Measurements from ENCODE around the gene PREB.
A peak's percentile ranks its signal among the peaks of the same experiment; 100 is the strongest.
"Not testable (repeated sequence)": the region's sequence is repeated elsewhere in the genome, so short reads cannot be mapped to it uniquely, and the experiment has no call there.

Gene PREB

DNA sequence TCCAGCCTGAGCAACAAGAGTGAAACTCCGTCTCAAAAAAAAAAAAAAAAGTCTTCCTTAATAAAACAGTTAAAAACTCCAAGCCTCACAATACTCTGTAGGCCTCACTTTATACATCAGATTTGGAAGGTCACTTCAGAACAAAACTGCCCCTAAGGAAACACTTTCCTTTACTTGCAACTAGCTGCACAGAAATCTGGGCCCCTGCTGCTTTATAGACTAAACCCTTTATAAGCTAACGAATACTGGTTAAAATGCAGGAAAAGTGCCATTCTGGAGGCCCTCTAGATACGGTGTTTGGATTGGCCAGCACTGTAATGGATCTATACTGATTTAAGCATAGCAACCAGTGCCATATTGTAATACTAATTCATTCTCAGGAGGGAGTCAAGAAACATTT is 9.3 kb downstream of the PREB start:
- DNase-seq: no peak

DNA sequence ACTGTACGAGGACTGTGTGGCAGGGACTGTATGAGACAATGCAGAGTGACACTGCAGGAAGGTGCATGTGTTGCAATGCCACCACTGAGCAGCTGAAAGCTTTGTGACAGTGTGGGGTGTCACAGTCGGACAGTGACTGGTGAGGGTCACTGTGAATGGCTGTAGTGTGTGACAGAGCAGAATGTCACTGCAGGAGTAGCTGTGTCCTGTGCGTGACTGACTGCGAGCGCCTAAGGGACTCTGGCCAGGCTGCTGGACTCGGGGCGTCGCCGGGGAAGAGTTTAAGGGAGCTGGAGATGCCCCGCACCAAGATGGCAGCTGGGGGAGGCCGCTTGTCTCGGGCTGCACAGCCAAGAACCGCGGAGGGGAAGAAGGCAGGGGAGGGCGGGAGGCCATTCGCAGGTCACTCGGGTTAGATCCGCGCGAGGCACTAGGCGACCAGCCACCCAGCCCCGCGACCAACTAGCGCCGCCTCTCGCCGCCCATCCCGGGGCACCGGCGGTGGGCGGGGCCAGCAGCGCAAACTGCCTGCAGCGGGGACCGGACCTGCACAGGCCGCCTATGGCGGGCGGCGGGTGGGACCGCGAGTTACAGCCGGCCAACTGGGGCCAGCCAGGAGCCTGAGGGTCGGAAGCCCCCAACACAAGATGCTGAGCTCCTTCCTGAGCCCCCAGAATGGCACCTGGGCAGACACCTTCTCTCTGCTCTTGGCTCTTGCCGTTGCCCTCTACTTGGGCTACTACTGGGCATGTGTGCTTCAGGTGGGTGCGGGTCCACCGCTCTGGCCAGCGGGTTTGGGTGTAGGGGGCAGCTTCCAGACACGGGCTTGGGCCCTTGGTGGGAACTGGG is 10.9 kb downstream of the PREB start, which contains the start of gene ABHD1:
TSS of gene ABHD1 (plus strand) at position 514 of the 849 bp plus-strand sequence. CDS start at position 648, 134 bp downstream.
- DNase-seq: peak; percentile 48 to 52

- DNase-seq: no peak
Observed at GRCh38 chr2:27122791-27123190, 11.6 kb downstream of the PREB start.

- DNase-seq: no peak
Observed at GRCh38 chr2:27121906-27122305, 12.5 kb downstream of the PREB start.

DNA sequence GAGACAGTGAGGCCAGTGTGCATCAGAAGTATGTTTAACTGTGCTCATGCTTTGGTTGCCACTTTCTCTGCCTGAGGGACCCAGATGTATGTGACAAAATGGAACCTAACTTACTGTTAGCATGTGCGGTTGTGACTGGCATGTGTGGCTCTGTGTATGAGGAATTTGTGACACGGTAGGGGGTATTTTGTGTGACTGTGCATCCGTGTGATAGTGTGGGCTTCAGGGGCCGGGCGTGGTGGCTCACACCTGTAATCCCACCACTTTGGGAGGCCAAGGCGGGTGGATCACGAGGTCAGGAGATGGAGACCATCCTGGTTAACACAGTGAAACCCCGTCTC is 15.1 kb downstream of the PREB start:
- DNase-seq: not testable (repeated sequence)

DNA sequence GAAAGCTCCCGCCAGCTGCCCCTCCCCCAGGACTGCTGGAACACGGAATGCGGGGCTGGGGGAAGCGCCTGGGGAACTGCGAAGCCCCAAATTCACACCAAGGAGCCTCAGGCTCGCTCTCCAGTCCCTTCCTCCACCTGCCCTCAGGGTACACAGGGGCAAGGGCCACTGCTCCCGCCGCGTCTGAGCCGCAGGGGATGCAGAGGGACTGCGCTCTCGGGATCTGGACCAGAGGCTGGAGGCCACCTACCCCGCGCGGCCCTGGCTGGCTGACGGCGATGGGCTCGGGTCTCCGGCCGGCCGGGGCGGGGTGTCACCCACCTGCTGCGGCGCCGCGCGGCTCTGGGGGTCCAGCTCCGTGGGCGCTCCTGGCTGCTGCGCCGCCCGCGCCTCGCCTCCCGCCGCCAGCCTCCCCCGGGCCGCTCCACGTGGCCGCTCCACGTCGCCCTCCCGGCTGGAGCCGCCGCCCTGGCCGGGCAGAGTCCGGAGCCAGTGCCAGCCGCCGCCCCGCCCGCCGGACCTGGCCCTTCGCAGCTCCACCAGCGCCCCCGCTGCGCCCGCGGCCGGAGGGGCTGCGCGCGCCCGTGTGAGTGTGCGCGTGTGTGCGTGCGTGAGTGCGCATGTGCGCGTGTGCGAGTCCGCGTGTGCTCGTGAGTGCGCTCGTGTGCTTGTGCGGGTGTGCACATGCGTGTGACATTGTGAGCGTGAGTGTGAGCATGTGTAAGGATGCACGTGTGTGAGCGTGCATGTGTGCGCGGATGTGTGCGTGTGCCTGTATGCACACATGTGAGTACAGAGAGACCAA is 15.7 kb downstream of the PREB start, which contains the start of gene CGREF1:
TSS of gene CGREF1 (minus strand) at position 604 of the 805 bp plus-strand sequence. CDS start 14,762 bp downstream, outside the sequence.
- DNase-seq: no peak

- DNase-seq: no peak
Observed at GRCh38 chr2:27117995-27118524, 16.4 kb downstream of the PREB start.

GRCh38 chr2:27115519-27115918 is 18.9 kb downstream of the PREB start:
- no peak for DNase-seq

DNA sequence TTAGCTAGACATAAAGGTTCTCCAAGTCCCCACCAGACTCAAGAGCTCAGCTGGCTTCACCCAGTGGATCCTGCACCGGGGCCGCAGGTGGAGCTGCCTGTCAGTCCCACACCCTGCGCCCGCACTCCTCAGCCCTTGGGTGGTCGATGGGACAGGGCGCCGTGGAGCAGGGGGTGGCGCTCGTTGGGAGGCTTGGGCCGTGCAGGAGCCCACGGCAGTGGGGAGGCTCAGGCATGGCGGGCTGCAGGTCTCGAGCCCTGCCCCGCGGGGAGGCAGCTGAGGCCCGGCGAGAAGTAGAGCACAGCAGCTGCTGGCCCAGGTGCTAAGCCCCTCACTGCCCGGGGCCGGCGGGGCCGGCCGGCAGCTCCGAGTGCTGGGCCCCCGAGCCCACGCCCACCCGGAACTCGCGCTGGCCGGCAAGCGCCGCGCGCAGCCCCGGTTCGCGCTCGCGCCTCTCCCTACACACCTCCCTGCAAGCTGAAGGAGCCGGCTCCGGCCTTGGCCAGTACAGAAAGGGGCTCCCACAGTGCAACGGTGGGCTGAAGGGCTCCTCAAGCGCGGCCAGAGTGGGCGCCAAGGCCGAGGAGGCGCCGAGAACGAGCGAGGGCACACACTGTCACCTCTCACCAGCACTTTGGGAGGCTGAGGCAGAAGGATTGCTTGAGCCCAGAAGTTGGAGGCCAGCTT is 22.9 kb downstream of the PREB start:
- not testable (repeated sequence) for DNase-seq

DNA sequence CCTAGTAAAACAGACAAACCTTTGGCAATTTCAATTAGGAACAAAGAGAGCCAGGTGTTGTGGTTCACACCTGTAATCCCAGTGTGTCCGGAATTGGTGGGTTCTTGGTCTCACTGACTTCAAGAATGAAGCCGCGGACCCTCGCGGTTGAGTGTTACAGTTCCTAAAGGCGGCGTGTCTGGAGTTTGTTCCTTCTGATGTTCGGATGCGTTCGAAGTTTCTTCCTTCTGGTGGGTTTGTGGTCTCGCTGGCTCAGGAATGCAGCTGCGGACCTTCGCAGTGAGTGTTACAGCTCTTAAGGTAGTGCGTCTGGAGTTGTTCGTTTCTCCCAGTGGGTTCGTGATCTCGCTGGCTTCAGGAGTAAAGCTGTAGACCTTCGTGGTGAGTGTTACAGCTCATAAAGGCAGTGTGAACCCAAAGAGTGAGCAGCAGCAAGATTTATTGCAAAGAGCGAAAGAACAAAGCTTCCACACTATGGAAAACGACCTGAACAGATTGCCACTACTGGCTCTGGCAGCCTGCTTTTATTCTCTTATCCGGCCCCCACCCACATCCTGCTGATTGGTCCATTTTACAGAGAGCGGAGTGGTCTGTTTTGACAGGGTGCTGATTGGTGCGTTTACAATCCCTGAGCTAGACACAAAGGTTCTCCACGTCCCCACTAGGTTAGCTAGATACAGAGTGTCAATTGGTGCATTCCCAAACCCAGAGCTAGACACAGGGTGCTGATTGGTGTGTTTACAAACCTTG is 23.7 kb downstream of the PREB start:
- DNase-seq: not testable (repeated sequence)

DNA sequence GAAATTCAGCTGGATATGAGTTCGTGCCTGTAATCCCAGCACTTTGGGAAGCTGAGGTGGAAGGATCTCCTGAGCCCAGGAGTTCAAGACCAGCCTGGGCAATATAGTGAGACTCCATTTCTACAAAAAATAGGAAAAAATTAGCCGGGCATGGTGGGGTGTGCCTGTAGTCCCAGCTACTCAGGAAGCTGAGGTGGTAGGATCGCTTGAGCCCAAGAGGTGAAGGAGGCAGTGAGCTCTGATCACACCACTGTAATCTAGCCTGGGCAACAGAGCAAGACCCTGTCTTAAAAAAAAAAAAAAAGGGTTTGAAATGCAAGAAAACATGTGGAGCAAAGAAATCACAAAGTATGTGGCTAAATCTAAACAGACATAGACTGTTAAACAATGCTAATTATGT is 25.4 kb downstream of the PREB start:
- no peak for DNase-seq

DNA sequence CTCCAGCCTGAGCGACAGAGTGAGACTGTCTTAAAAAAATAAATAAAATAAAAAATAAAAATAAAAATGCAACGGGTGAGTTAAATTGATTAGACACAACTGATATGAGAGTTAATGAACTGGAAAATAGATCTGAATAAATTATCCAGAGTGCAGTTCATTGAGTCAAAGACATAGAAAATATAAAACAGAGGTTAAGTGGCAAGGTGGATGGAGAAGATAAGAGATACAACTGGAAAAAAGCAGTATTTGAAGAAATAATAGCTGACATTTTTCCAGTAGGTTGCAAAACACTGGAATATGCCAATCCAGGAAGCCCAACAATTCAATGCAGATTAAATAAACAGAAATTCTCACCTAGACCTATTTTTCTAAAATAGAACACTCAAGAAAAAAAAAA is 26.2 kb downstream of the PREB start:
- no peak for DNase-seq

DNA sequence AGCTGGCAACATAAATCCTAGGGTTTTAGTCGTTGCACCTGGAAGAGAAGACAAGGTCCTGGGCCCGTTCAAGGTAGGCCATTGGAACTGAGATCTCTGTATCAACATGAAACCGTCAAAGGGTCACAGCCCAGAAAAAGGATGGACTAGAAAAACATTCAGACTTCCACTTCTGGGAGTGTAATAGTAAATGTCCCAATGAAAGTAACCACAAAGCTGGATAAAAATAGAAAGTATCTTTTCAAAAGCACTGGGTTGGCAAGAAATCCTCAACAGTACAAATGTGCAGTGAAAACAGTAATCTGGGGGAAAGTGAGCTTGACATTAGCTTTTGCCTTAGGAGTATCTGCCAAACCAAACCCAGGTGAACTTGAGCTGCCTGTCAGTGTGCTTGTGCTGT is 28.5 kb downstream of the PREB start:
- DNase-seq: no peak

DNA sequence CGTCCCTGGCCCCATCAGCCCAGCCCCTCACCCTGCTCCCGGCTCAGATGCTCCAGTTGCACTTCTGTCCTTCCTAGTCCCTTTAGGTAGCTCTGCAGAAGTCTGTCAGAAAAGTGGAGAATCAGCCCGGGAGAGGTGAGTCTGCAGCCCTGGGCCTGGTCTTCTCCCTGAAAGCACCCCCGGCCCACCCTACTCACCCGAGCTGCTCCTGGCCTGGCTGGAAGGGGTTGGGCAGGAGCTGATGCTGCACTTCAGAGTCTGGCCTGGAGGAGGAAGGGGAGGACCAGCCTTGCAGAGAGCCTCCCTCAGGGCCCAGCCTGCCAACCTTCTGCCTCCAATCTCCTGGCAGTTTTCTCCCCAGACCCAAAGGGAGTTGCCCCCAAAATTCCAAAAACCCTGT is 32.1 kb downstream of the PREB start:
- DNase-seq: no peak

DNA sequence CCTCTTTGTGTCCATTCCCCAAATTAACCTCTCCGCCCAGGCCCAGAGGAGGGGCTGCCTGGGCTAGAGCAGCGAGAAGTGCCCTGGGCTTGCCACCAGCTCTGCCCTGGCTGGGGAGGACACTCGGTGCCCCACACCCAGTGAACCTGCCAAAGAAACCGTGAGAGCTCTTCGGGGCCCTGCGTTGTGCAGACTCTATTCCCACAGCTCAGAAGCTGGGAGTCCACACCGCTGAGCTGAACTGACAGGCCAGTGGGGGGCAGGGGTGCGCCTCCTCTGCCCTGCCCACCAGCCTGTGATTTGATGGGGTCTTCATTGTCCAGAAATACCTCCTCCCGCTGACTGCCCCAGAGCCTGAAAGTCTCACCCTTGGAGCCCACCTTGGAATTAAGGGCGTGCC is 34.4 kb downstream of the PREB start:
- no peak for DNase-seq

GRCh38 chr2:27099334-27099955 is 35.0 kb downstream of the PREB start:
- no peak for DNase-seq

DNA sequence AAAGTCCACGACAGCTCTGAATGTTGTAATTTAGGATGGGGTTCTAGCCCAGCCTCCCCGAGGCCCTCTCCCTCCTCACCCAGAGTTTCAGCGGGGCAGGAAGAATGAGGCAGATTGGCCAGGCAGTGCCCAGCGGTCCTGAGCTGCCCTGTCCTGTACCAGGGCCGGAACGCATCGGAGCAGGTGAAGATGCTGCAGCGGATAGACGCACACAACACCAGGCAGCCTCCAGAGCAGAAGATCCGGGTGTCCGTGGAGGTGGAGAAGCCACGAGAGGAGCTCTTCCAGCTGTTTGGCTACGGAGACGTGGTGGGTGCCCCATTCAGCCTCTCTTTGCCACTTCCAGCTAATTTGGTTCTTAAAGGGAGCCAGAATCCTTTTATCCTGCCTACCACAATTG is 37.1 kb downstream of the PREB start:
- no peak for DNase-seq

GRCh38 chr2:27096748-27097297 is 37.6 kb downstream of the PREB start:
- no peak for DNase-seq

- DNase-seq: peak in 1 of 2 donors; percentile 45
Observed at GRCh38 chr2:27095745-27096651, 38.4 kb downstream of the PREB start.

GRCh38 chr2:27095427-27095744 is 39.0 kb downstream of the PREB start:
- DNase-seq: no peak

All from stimulated activated CD4-positive, alpha-beta T cell treated with anti-CD3 and anti-CD28 coated beads, Interleukin-2, amount 100 ng/mL, for 48 hours (primary cell).